DND-41 (cell line): ENCODE measurements around the gene AUTS2.

Experiments used
- EZH2 ChIP-seq: IDR thresholded peaks from 3 replicates; pipeline ENCODE4 v1.6.1; 2012; ENCODE audit warnings: borderline replicate concordance, low read depth, mild to moderate bottlenecking, moderate library complexity, low read length, inconsistent platforms; ENCODE audit not compliant: severe bottlenecking
- TF ChIP-seq, protein P1 (sequence below): IDR thresholded peaks from 2 replicates; pipeline ENCODE4 v1.5.1; 2012; ENCODE audit warnings: borderline replicate concordance, low read length, moderate library complexity, mild to moderate bottlenecking; ENCODE audit not compliant: poor library complexity, severe bottlenecking; ENCODE audit errors: extremely low read depth

DNA sequence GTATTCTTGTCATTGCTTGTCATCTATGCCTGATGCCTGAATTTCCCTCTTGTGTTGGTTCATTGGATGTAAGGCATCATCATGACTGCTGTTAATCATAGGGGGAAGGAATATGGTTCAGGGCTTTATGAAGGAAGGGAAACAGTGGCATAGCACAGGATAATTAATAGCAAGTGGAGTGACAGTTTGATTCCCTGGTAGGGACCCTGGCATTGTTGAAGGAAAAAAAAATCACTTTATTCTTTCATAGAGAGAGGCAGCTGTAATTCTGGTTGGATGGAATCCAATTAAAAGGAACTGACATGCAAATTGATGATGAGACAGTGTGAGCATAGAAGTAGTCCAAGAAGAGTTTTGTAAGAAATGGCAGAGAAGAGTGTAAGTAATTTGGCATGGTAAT is 121.4 kb downstream of the AUTS2 start:
- TF ChIP-seq, protein P1, sequence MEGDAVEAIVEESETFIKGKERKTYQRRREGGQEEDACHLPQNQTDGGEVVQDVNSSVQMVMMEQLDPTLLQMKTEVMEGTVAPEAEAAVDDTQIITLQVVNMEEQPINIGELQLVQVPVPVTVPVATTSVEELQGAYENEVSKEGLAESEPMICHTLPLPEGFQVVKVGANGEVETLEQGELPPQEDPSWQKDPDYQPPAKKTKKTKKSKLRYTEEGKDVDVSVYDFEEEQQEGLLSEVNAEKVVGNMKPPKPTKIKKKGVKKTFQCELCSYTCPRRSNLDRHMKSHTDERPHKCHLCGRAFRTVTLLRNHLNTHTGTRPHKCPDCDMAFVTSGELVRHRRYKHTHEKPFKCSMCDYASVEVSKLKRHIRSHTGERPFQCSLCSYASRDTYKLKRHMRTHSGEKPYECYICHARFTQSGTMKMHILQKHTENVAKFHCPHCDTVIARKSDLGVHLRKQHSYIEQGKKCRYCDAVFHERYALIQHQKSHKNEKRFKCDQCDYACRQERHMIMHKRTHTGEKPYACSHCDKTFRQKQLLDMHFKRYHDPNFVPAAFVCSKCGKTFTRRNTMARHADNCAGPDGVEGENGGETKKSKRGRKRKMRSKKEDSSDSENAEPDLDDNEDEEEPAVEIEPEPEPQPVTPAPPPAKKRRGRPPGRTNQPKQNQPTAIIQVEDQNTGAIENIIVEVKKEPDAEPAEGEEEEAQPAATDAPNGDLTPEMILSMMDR: no peak
- no peak for TF ChIP-seq EZH2
